Fibroblast of skin of abdomen (primary cell): ENCODE measurements around the gene CERS2.

Source experiments
- DNase-seq: peaks from one replicate; pipeline ENCODE4 v3.0.0-alpha.2; 2013

The CERS2 gene

DNA sequence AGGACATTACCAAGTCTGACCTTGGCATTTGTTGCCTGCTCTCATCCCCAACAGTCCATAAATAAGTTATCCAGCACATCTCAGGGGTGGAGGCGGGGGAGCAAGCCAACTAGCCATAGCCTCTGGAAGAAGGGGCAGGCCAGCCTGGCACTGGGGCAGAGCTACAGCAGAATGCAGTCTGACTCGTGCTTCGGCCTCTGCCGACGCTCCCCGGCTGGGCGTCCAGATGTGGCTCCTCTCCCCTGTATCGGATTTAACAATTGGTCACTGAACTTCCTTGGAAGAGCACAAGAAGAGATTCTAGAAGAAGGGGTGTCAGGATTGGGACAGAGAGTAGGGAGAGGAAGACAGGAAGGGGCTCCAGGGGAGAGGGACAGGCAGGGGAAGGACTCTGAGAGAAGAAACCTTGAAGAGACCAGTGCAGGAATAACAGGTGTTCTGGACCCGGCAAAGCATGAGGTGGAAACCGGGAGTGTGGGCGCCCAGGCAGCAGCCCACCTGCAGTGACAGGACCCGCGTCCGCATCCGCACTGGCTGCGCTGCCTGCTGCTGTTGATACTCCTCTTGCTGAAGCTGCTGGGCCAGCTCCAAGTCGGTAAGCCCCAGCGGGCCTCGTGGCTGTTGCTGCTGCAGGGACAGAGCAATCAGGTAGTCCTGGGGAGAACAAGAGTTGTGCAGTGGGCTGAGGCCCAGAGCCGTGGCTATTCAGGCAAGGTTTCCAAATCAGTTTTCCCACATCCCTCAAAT is 22.7 kb upstream of the CERS2 start:
- no peak for DNase-seq

DNA sequence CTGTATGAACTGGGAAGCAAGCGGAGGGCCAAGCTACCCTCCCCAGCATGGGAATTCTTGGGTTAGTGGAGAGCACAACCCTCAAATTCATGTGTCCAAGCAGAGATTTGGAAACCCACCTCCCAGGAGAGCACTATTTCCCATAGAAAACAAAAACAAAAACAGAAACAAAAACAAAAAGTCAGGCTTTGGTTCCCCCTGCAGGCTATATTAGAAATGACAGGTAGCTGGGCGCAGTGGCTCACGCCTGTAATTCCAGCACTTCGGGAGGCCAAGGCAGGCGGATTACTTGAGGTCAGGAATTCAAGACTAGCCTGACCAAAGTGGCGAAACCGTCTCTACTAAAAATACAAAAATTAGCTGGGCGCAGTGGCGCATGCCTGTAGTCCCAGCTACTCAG is 21.3 kb upstream of the CERS2 start:
- DNase-seq: no peak

DNA sequence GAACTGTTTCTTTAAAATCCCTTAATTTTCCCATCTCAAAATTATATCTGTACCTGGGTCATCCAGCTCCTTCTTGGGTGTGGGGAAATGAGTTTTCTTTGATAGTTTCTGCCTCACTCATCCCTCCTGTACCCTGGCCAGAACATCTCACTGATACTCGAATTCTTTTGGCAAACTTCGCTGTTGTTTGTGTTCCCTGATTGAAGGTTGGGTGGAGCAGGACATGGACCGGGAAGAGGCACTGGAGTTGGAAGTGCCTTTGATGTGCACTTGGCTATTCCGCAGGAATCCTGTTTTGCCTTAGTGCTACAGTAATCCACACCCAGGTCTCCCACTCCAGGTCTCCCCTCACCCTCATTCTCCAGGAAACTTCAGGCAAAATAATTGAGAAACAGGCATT is 20.8 kb upstream of the CERS2 start:
- no peak for DNase-seq

- DNase-seq: no peak
These were observed 19.6 kb upstream of the CERS2 start for GRCh38 chr1:150994248-150994647.

GRCh38 chr1:150992626-150993025 is 18.0 kb upstream of the CERS2 start:
- no peak for DNase-seq

DNA sequence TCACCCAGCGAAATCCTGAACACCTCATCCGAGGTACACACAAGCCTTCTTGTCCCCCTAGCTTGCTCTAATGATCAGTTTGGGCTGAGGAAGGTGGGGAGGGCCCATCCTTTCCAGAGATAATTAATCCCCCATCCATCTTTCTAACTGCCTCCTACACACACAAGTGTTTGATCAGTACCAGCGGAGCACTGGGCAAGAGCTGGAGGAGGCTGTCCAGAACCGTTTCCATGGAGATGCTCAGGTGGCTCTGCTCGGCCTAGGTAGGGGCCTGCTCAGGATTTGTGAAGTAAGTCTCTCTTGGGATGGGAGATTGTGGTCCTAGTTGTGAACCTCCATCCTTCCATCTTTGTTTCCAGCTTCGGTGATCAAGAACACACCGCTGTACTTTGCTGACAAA is 13.3 kb upstream of the CERS2 start:
- DNase-seq: no peak

- DNase-seq: no peak
These were observed 10.7 kb upstream of the CERS2 start for GRCh38 chr1:150985179-150985825.

- DNase-seq: no peak
These were observed 7.4 kb upstream of the CERS2 start, which contains the start of gene ANXA9 for GRCh38 chr1:150981805-150982712. Gene ANXA9 (plus strand): TSS chr1:150982292. CDS start chr1:150983106, 814 bp downstream.

- no peak for DNase-seq
These were observed 6.7 kb upstream of the CERS2 start for GRCh38 chr1:150981177-150981804.

DNA sequence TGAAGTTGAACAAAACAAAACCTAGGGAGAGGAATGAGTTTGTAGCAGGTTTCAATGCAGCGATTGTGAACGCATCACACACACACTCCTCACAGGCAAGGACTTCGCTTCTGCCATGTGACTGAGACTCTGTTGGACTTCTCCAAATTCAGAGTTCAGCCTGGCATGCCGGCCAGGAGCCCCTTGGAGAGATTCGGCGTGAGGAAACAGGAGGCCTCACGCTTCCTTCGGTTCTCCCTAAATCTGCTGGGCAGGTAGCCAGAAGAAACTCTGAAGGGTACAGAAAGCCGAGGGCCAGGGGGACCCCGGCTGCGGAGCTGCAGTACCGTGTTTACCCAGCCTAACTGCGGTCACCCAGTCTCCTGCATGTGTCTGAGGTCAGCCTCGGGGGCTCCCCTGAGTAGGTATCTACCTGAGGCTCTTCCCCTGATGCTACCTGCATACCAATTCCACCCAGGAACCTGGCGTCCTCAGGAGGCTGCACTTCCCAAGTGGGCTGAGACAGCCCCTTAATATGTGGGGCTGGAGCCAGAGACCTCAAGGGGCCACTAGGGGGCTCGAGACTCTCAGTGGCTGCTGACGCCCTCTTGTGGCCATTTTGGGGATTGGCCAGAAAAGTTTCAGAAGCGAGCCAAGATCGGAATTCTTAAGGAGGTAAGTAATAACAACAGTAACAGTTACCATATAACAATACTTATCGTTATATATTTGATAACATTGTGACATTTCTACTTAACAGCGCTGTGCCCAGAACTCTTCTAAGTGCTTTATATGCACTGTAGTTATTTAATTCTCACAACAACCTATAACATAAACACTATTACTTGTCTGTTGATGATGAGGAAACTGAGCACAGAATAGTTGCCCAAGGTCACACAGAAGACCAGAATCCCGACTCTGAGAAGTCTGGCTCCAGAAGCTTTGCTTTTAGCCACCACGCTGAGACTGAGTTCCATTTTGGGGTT is 4.7 kb upstream of the CERS2 start:
- peak; percentile 87 for DNase-seq

GRCh38 chr1:150976879-150977694 is 2.5 kb upstream of the CERS2 start:
- no peak for DNase-seq

DNA sequence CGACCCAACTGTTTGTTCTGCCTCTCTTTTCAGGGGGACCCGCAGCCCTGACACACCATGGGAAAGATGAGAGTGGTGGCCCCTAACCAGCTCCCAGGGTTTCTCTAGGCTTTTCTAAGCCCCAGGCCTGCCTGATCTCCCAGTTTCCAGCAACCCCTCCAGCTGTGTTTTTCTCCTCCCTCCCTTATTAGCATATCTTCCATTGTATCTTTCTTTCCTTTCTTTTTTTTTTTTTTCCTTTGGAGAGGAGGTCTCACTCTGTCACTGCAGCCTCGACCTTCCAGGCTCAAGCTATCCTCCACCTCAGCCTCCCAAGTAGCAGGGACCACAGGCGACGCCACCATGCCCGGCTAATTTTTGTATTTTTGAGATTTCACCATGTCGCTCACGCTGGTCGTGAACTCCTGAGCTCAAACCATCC is 1.8 kb upstream of the CERS2 start:
- no peak for DNase-seq

GRCh38 chr1:150973836-150974579 is 627 bp downstream of the CERS2 start:
- DNase-seq: no peak

DNA sequence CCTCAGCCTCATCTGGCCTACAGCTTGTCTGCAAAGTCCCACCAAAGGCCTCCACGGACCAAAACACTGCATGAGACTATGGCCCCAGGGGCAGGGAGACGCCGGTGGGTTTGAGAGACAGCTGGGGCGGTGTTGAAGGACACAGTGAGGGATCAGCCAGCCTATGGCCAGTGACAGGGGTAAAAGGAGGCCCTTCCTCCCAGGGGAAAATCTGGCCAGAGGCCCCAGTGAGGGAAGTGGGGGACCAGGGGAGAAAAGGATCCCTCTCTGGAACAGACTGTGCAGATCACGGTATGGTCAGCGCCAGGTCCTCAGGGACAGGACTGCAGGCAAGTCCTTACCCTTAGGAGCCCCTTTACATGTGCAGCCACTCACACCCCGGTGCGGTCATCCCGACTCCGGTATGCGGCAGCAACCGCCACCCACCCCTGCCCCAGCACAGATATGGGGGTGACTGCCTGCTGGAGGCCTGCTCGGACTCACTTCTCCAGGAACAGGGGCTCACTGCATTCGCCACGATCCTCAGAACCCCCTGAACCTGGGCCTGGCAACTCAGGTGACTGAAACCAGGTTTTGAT is 1.3 kb downstream of the CERS2 start:
- DNase-seq: no peak

- DNase-seq: no peak
These were observed 2.2 kb downstream of the CERS2 start for GRCh38 chr1:150972417-150972940.

GRCh38 chr1:150971583-150972416 is 2.8 kb downstream of the CERS2 start:
- no peak for DNase-seq

GRCh38 chr1:150970808-150971582 is 3.6 kb downstream of the CERS2 start:
- DNase-seq: no peak
